GM21423 (cell line): ENCODE measurements around the gene EIF2B2.
A peak's percentile ranks its signal among the peaks of the same experiment; 100 is the strongest.

ENCODE experiments used
- ATAC-seq: cut with Tn5 transposase; IDR thresholded peaks from one replicate; pipeline ENCODE4 v1.9.1; 2021; ENCODE audit warnings: mild to moderate bottlenecking, moderate library complexity; ENCODE audit not compliant: unreplicated experiment

EIF2B2 gene

GRCh38 chr14:75002392-75003249 is at the start of gene EIF2B2:
Gene EIF2B2 (plus strand): TSS chr14:75002921. CDS start chr14:75002991, 70 bp downstream.
- peak; percentile 98 for ATAC-seq

- no peak for ATAC-seq
Observed at GRCh38 chr14:74953686-74954085, 49.0 kb upstream of the EIF2B2 start.

DNA sequence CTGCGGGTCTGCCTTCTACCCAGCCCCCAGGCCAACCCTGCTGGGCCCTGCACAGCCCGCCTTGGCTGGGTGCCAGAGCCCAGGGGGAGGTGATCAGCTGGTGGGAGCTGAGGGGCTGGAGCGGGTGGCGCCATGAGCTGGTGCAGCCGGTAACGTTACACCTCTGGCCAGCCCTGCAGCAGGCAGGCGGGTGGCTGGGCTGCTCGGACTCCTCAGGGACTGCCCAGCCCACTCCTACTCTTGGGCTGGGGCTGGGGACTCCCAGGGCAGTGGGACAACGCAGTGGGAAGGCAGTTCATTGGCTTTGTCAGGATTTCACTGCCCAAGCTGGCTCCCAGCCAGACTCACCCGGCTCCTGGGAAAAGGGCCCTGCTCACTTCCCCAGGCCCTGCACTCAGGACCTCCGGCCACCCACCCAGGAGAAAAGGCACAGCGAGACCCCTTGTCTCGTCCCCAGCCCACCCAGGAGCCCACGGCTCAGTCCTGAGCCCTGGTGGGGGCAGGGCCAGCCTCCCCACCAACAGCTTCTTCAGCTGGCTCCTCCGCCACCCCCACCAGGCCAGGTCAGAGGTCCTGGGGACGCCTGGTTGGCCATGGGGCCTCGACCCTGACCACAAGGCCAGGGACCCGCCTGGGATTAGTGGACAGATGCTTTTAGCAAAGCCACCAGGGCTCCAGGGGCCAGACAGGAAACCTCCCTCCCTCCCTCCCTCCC is 48.3 kb upstream of the EIF2B2 start:
- ATAC-seq = no peak

DNA sequence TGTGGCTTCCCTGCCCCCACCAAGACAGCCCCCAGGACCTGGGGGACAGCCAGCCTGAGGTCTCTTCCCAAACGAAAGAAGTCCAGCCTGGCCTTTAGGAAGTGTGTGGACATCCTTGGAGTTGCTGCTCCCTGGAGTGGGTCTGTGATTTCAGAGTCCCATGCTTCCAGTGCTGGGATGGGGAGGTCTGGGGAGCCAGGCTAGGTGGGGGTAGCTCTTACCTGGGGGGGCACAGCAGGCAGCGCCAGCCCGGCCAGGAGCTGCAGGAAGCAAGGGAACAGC is 47.8 kb upstream of the EIF2B2 start:
- no peak for ATAC-seq

DNA sequence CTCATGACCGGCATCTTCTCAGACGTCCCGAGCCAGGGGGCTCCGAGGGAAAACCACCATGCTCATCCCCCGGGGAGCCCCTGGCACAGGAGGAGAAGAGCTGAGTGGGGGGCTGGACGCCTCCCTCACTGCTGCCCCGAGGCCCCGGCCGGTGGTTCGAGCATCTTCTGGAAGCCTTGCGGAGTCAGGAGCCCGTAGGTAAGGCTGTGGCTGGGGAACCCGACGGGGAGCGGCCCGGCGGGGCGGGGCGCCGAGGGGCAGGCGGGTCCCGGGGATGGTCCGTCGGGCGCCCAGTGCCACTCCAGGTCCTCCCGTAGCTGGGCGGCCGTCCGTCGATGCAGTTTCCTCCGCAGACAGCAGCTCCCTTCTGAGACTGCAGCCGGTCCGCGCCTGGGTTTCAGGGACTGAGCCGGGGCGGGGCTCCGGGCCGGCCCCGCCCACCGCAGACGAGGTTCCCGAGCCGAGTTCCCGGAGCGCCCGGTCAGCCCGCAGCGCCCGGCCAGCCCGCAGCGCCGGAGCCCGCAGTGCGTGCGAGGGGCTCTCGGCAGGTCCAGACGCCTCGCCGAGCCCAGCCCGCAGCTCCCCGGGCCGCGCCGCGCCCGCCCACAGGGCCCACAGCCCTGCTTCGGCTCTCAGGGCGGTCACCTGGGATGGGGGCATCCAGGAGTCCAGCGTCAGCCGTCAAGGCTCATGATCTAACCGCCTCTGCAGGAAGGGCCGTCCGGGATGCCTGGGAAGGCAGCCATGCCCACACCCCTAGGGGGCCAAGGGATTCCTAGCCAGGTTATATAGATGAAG is 47.3 kb upstream of the EIF2B2 start, which contains the start of gene PGF:
Gene PGF (minus strand): TSS at position 369 of the 798 bp plus-strand sequence. CDS start 355 bp downstream, at position 14.
- ATAC-seq = no peak

- no peak for ATAC-seq
Observed at GRCh38 chr14:74956027-74956279, 46.8 kb upstream of the EIF2B2 start.

- no peak for ATAC-seq
Observed at GRCh38 chr14:74956280-74957072, 46.2 kb upstream of the EIF2B2 start.

GRCh38 chr14:74959596-74960180 is 43.0 kb upstream of the EIF2B2 start:
- ATAC-seq = no peak

GRCh38 chr14:74960736-74961135 is 42.0 kb upstream of the EIF2B2 start:
- no peak for ATAC-seq

DNA sequence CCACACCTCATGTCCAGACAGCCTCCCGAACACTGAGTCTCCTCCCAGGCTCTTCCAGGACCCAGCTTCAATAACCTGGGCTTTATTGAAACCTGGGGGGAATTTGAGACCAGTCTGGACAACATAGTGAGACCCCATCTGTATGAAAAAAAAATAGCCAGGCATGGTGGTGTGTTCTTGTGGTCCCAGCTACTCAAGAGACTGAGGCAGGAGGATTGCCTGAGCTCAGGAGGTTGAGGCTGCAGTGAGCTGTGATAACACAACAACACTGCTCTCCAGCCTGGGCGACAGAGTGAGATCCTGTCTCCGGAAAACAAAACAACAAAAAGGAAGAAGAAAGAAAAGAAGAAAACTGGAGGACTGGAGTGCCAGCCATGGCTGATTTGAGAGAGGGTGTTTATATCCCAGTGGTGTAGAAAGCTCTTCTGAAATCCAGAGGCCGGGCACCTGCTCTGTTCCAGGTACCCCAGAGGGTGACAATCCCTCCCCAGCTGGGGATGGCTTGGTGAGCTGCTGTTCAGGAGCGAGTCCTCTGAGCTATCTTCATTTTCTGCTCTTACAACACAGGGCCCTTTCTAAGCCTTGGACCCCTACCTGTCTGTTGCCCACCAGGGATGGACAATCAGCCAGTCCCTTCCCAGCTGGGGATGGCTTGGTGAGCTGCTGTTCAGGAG is 41.3 kb upstream of the EIF2B2 start:
- ATAC-seq = no peak

GRCh38 chr14:74962046-74962445 is 40.7 kb upstream of the EIF2B2 start:
- ATAC-seq = no peak

- ATAC-seq = no peak
Observed at GRCh38 chr14:74962493-74962892, 40.2 kb upstream of the EIF2B2 start.

GRCh38 chr14:74963178-74963704 is 39.5 kb upstream of the EIF2B2 start:
- ATAC-seq = no peak

GRCh38 chr14:74963705-74964271 is 38.9 kb upstream of the EIF2B2 start:
- ATAC-seq = no peak

- ATAC-seq = no peak
Observed at GRCh38 chr14:74964787-74965485, 37.8 kb upstream of the EIF2B2 start.

DNA sequence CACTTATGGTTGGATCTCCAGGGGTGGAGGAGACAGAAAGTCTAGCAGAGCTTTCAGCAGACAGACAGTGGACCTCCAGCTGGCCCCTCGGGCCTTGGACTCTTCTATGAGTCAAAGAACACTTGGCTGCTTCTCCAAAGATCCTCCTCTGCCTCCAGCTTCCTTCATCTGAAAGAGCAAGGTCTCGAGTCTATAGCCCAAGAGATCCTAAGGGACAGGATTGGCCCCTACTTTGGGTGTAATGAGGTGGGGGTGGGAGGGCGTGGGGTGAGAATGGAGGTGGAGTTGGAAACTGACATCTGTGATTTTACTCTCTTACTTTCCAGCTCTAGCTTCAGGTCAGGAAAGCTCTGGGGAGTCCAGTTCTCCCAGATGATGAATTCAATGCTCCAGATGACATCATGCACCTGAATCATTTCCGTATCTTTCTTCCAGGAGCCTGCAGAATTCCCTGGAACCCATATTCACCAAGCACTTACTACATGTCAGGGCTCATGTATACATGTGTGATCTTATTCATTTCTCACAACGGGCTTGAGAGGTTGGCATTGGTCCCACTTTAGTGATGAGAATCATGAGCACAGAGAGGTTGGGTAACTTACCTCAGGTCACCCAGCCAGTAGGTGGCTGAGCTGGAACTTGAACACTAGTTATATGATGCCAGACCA is 37.1 kb upstream of the EIF2B2 start:
- no peak for ATAC-seq

DNA sequence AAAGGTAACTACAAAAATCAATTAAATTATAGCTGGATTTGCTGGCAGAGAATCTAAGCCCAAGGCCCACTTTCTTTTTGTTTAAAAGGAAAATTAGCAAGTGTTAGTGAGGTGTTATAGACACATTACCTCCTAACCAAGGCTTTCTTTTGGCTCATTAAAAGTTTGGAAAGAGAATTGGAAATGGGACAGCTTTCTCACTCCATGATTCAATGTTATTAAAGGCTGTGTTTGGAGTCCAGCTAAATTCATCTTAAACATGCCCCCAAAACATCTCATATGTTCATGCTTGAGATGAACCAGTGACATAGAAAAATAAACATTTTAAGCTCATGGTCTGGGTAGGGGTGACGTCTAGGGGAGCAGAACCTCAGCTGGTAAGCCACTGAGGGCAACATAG is 33.9 kb upstream of the EIF2B2 start:
- ATAC-seq = no peak

GRCh38 chr14:74973003-74973653 is 29.6 kb upstream of the EIF2B2 start:
- ATAC-seq = no peak
